Vagina (tissue), 2 donors: ENCODE measurements around the gene YWHAH.

Experiments
- CTCF ChIP-seq, 3 experiments: fragments of 450-650 bp in 2 of 3; fragments of 200-600 bp in 1 of 3; sonication (generic) in 1 of 3; IDR thresholded peaks; one replicate each; pipeline ENCODE4 v1.5.1; 2017 to 2019; ENCODE audit warnings: antibody characterized with exemption in 3 of 3, mild to moderate bottlenecking in 2 of 3, moderate library complexity in 2 of 3
- POLR2A ChIP-seq, 2 donors: fragments of 450-650 bp; IDR thresholded peaks; one replicate each; pipeline ENCODE4 v1.6.1; 2017; ENCODE audit warnings: antibody characterized with exemption in 2 of 2, mild to moderate bottlenecking in 2 of 2, moderate library complexity in 2 of 2
- POLR2AphosphoS5 ChIP-seq, 2 donors: sonication (generic); formaldehyde crosslinking; IDR thresholded peaks; one replicate each; pipeline ENCODE4 v1.9.0; 2017; ENCODE audit warnings: antibody characterized with exemption in 2 of 2, mild to moderate bottlenecking in 2 of 2, low read depth in 1 of 2; ENCODE audit not compliant: insufficient read depth in 1 of 2

DNA sequence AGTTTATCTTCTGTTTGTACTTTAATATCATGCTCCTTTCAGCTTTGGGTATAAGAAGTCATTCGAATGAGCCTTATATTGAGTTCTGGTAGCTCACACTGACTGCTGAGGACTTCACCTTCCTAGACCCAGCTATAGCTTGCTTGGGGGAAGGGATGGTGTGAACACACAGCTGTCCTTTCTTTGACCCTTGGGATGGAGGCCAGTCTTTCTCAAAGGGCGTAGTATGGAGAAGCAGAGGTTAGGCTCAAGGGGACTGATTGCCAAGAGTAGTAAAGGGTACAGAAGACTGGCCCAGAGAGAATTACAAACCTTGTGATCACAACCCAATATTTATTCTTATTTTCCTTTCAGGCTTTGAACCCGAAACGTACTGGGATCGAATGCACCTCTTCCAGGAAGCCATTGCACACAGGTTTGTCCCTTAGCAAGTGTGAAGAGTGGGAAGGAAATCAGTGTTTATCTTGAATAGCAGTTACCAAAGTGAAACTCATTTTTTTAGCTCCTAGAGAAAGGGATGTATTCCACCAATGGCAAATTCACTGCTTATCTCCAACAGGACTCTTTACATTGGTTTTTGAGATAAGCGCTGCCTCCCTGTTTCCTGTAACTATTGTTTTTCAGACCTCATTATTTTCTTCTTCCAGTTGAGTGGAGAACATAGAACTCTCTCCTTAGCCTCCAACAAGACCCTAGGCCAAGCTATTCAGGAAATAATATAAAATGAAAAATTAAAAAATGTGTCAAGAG is 42.8 kb upstream of the YWHAH start:
- TF ChIP-seq POLR2A (IDR thresholded peaks at IDR 0.05) = no peak
- no peak for TF ChIP-seq CTCF (IDR thresholded peaks at IDR 0.05)
- TF ChIP-seq POLR2AphosphoS5 (IDR thresholded peaks at IDR 0.05; ENCODE audit: insufficient read depth in 1 of 2, low read depth in 1 of 2) = no peak
